ENCODE data around the gene PSEN2. TPM values are rescaled to one million over a fixed set of nuclear protein-coding genes. Genes with fewer than 3 reads are reported as not detected.
"Not testable (repeated sequence)": the region's sequence is repeated elsewhere in the genome, so short reads cannot be mapped to it uniquely, and the experiment has no call there.

The PSEN2 gene
- polyA plus RNA-seq: 10 to 100 TPM in 2 of 3 donors, 1 to 10 TPM in 1; 6.4 to 20.2 (median 15.9) TPM

DNA sequence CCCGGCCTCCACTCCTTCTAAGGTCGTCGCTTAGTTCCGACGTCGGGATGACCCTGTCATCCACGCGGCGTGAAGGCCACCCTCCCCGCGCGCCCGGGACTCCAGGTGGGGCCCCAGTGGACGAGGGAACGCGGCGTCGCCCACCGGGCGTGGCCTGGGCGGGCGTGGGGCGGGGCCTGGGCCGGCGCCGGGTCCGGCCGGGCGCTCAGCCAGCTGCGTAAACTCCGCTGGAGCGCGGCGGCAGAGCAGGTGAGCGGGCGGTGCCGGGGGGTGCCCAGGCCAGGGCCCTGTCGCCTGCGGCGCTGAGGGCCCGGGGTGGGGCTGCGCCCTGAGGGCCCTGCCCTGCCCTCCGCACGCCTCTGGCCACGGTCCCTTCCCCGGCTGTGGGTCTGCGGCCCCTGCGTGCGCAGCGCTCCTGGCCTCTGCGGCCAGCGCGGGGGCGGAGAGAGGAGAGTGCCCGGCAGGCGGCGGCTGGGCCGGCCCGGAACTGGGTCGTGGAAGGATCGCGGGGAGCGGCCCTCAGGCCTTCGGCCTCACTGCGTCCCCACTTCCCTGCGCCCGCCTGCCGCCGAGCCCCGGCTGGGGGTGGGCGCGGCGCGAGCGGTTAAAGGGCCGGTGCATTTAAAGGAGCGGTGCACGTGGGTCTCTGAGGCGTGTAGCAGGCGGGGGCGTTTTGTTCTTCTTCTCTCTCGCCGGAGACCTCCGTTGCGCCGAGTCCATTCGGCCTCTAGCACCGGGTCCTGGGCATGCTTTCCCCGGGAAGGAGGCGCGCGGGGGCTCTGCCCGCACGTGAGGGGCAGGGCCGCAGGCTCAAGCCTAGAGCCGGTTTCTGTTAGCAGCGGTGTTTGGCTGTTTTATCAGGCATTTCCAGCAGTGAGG is at the start of gene PSEN2:
Gene PSEN2 (plus strand): TSS at position 216 of the 879 bp plus-strand sequence. CDS start 11,292 bp downstream, outside the sequence.
- WGBS, 3 donors: 1% methylated on average over 92 to 97 of the region's 97 CpGs
- H3K27ac ChIP-seq (ENCODE audit: low read depth, low read length): no peak within 1 kb of the TSS

DNA sequence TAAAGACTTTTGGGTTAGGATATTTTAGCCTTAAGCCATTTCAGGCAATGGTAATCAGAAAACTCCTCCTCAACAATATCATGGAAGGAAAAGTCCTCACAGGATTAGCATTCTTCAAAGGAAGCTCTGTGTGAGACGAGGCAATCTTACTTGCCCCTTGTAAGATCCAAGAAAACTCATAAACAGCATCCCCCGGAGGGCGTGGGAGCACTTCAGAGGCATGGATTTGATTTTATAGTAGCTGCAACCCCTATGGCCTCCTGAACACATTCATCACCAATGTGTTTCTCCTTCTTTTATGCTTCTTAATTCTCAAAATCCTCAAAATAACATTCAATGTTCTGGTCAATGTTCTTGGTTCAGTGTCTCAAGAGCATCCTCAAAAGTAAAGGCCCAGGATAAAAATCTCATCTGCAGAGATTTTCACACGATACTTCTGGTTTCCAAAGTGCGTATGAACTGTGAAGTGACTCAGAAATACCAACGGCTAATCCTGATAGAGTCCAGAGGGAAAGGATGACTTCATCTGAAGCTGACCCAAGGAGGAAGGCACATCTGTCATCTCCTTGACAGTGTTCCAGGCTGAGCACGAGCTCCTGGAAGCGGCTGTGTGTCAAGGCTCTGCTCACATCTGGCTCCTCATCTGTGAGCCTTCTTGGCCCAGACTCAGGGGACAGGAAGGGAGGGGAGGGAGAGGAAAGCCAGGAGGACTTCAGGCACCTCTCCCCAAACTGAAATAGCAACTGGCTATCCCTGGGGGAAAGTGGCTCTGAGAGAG is 49.3 kb upstream of the PSEN2 start:
- 39 to 65% (median 40%) methylated on average over 8 of the region's 8 CpGs for WGBS, 3 donors
- no peak overlapping the region for H3K27ac ChIP-seq (ENCODE audit: low read depth, low read length)

DNA sequence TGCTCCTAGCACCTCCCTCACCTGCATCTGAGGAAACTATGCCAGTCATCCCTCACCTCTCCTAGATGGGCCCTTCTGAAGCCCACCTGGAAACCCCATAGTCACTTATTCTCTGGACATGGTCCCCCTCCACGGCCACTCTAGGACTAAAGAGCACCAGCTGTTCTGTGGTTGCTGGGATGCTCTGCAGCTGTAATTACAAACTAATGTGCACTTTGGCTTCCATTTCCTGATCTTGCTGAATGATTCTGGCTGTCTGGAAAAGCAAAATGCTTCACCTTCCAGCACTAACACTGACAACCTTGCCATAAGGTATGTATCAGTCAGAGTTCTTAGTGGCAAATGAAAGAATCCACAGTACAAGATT is 48.7 kb upstream of the PSEN2 start:
- 17 to 82% (median 34%) methylated on average over 1 of the region's 1 CpG for WGBS, 3 donors
- H3K27ac ChIP-seq (ENCODE audit: low read depth, low read length): no peak overlapping the region

DNA sequence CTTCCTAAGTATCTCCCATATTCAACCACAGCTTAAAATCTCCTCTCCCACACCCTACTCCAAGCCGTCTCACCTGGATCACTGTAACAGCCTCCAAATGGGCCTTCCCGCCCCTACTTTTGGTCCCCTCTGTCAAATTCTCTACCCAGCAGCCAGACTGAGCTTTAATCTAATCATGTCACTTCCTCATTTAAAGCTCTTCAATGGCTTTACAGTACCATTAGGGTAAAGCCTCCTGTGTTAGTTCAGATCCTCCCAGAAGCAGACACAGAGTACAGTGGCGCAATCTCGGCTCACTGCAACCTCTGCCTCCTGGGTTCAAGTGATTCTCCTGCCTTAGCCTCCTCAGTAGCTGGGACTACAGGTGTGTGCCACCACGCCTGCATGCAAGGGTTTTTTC is 46.8 kb upstream of the PSEN2 start:
- 87 to 97% (median 91%) methylated on average over 5 of the region's 5 CpGs for WGBS, 3 donors
- no peak overlapping the region for H3K27ac ChIP-seq (ENCODE audit: low read depth, low read length)

DNA sequence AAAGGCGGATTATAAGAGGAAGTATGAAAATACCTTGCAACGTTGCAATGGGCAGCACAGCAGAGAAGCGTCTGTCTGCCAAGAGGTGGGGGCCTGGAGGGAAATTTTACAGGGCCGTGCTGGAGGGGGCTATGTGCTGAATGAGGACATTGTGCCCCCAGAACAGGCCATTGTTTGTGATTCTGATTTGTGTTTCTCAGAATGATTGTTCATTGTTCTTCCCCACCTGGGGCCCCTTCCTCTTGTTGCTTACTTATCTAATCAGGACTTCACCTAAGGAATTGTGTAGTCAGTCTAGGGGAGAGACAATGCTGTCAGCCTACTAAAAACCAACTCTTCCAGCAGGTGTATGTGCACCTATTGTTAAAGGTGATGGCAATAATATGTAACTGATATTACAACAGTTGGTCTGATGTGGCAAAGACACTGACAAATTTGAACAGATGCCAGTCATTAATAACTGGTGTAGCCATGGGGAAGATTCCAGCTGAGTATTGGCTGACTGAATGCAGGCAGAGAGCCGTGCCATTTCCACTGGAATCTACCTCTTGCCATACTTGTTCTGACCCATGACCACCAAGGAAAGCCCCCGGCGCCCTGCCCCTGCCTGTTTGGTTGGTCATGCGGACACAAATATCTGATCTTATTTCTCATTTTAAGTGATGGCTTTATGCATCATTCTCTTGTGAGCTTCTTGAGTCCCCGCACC is 45.2 kb upstream of the PSEN2 start:
- WGBS, 3 donors: 73 to 81% (median 81%) methylated on average over 9 of the region's 9 CpGs

DNA sequence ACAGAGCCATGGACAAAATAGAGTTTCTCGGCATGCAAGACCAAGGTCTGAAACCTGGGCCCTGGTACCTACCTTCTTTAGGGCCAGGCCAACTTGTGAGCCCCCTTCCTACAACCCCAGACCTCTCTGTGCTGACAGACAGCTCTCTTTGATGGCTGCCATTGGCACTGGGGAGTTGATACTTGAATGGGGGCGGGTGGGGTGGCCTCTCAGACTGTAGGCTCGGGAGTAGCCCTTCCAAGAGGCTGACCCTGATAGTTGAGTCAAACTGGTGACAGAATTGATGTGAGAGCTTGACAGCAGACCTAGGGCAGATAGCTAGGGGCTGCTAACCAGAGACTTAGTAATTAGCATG is 44.7 kb upstream of the PSEN2 start:
- WGBS, 3 donors: 87 to 97% (median 97%) methylated on average over 3 of the region's 3 CpGs
- no peak overlapping the region for H3K27ac ChIP-seq (ENCODE audit: low read depth, low read length)

More for the DNA sequence above, 45.2 kb upstream of the PSEN2 start:
- no peak overlapping the region for H3K27ac ChIP-seq (ENCODE audit: low read depth, low read length)

DNA sequence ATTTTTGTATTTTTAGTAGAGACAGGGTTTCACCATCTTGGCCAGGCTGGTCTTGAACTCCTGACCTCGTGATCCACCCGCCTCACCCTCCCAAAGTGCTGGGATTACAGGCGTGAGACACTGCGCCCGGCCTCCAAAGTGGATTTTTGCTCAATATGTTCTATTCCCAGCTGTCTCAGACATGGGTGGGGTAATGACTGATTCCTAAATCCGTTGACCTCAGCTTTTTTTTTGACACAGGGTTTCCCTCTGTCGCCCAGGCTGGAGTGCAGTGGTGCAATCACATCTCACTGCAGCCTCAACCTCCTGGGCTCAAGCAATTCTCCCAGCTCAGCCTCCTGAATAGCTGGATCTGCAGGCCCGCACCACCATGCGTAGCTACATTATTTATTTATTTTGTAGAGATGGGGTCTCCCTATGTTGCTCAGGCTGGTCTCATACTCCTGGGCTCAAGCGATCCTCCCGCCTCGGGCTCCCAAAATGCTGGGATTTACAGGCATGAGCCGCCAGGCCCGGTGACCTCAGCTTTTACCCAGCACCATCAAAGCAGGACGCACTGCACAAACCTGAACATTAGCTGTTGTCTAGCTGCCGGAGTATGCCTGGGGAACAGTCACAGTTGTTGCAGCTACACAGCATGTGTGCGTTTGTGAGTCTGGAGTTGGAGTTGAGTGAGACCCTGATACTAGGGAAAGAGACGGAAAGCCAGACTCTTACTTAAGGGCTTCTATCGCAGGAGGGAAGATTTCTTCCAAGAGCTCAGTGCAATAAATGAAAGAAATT is 43.7 kb upstream of the PSEN2 start:
- no peak overlapping the region for H3K27ac ChIP-seq (ENCODE audit: low read depth, low read length)
- 89 to 93% (median 90%) methylated on average over 19 of the region's 19 CpGs for WGBS, 3 donors

DNA sequence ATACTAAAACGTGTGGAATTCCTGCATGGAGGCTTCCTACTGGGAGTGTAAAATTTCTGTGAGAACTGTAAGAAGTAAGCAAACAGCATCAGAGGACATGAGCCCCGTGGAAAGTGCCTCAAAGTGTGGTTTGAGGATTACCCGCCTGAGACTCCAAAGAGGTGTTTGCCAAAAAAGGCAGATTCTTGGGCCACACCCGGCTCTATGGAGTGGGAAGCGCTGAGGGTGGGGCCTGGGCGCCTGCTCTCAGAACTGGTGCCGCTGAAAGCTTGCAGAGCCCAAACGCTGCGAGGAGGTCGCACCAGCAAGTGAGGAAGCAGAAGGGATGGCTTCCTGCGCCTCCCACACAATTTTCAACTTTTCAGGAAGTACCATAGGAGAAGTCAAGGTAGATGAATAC is 43.0 kb upstream of the PSEN2 start:
- WGBS, 3 donors: 17 to 65% (median 31%) methylated on average over 11 of the region's 11 CpGs
- H3K27ac ChIP-seq (ENCODE audit: low read depth, low read length): no peak overlapping the region

DNA sequence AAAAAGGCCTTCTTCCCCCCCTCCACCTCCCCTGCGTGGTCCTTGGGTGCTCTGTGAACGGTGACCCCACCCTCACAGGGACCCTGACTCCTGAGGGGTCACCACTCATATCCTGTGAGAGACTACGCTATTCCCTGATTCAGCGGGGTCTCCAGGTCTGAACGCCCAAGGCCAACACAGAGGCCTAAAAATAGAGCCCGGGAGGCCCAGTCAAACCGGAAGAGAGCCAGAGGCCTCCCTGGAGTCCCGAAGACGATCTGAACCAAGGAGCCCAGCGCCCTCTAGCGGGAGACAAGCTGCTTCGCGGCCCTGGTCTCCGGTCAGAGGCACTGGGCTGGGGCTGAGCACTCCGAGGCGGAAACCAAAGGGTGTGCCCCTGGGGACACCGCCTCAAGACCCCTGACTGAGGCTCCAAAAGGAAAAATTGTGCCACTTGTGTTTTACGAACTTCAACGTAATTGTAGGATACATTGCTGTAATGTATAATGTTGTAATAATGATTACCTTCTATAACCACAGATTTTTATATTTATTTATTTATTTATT is 42.4 kb upstream of the PSEN2 start:
- WGBS, 3 donors: 2 to 10% (median 5%) methylated on average over 19 of the region's 19 CpGs
- H3K27ac ChIP-seq (ENCODE audit: low read depth, low read length): no peak overlapping the region

DNA sequence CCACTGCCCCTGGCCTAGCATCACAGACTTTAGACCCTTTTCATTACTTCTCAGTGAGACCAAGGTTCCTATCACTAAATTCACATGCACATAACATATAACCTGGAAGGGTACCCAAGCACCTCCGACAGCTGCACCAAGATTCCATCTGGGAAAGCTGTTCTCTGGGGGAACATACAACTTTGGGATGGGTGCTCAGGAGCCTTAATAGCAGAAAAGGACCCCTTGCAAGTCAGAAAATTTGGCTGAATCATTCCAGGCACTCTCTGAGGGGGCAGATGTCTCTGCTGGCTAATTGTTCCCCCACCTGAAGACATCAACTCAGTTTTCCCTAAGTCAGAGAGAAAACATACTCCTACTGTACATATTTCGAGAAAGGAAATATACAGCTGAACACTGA is 41.3 kb upstream of the PSEN2 start:
- 78 to 92% (median 88%) methylated on average over 2 of the region's 2 CpGs for WGBS, 3 donors
- no peak overlapping the region for H3K27ac ChIP-seq (ENCODE audit: low read depth, low read length)

DNA sequence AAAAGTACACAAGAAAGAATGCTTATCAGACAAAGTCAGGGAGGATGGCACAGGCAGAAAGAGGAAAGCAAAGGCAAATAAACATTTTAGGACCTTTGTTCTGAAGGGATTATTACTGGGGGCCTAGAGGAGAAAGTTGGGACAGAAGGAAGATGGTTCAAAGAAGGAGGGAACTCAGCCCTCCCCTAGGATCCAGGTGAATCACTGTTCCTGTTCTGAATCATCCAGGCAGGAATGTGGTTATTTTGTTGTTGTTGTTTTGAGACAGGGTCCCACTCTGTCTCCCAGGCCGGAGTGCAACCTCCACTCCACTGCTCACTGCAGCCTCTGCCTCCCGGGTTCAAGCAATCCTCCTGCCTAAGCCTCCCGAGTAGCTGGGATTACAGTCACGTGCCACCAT is 38.5 kb upstream of the PSEN2 start:
- 94 to 96% (median 95%) methylated on average over 4 of the region's 4 CpGs for WGBS, 3 donors
- no peak overlapping the region for H3K27ac ChIP-seq (ENCODE audit: low read depth, low read length)

DNA sequence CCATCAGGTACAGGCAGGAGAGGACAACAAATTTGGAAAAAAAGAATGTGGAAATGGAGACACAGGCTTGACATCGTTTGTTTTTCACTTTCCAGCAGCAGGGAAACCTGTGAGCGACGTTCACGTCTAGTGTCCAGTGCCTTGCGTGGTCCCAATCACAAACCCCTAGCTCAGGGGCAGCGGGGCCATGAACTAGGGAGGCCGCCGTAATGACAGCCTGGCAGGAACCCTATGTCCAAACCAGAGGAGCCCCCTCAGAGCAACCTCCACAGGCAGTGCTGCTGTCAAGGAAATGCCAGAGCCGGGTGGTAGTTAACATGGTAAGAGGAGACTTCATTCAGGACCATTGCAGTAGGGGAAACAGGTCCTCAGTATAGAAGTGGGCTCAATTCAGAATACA is 37.8 kb upstream of the PSEN2 start:
- WGBS, 3 donors: 92 to 95% (median 94%) methylated on average over 9 of the region's 9 CpGs

DNA sequence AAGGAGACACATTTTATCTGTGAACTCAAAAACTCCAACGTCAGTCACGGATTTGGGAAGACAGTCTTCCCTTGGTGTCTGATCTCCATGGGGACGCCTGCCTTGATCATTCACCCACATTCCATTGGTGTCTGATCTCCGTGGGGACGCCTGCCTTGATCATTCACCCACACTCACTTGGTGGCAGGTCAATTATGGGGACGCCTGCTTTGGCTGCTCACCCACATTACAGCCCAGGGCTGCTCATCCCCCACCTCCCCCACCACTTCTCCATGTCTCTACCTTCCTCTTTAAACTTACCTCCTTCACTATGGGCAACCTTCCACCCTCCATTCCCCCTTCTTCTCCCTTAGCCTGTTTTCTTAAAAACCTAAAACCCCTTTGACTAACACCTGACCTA is 36.2 kb upstream of the PSEN2 start:
- 86 to 94% (median 90%) methylated on average over 6 of the region's 6 CpGs for WGBS, 3 donors
- H3K27ac ChIP-seq (ENCODE audit: low read depth, low read length): not testable (repeated sequence)

More for the DNA sequence above, 37.8 kb upstream of the PSEN2 start:
- no peak overlapping the region for H3K27ac ChIP-seq (ENCODE audit: low read depth, low read length)

DNA sequence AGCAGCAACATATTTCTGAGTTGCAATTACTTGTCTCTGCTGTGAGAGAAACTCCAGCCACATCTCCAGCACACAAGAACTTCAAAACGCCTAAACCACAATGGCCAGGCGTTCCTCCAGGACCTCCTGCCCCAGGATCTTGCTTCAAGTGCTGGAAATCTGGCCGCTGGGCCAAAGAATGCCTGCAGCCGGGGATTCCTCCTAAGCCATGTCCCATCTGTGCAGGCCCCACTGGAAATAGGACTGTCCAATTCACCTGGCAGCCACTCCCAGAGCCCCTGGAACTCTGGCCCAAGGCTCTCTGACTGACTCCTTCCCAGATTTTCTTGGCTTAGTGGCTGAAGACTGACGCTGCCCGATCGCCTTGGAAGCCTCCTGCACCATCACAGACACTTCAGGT is 35.0 kb upstream of the PSEN2 start:
- 94% methylated on average over 7 of the region's 7 CpGs for WGBS, 3 donors
- not testable (repeated sequence) for H3K27ac ChIP-seq (ENCODE audit: low read depth, low read length)

DNA sequence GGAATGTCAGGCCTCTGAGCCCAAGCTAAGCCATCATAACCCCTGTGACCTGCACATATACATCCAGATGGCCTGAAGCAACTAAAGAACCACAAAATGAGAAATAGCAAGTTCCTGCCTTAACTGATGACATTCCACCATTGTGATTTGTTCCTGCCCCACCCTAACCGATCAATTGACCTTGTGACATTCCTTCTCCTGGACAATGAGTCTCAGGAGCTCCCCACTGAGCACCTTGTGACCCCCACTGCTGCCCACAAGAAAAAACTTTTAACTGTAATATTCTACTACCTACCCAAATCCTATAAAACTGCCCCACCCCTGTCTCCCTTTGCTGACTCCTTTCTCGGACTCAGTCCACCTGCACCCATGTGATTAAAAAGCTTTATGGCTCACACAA is 32.5 kb upstream of the PSEN2 start:
- 76 to 94% (median 88%) methylated on average over 2 of the region's 2 CpGs for WGBS, 3 donors
- H3K27ac ChIP-seq (ENCODE audit: low read depth, low read length): not testable (repeated sequence)

DNA sequence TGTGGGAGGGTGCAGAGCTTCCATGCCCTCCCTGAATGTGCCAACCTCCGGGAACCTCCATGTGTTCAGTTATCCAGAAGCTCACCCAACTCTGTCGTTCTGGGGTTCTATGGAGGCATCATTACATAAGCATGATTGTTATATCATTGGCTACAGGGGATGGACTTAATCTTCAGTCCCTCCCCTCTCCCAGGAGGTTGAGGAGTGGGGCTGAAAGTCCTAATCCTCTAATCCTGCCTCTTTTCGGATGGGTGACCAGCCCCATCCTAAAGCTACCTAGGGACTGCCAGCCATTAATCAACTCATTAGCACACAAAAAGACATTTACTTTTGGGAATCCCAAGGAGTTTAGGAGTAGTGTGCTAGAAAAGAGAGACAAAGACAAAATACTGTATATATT is 32.0 kb upstream of the PSEN2 start:
- 83 to 86% (median 84%) methylated on average over 3 of the region's 3 CpGs for WGBS, 3 donors
- H3K27ac ChIP-seq (ENCODE audit: low read depth, low read length): no peak overlapping the region

DNA sequence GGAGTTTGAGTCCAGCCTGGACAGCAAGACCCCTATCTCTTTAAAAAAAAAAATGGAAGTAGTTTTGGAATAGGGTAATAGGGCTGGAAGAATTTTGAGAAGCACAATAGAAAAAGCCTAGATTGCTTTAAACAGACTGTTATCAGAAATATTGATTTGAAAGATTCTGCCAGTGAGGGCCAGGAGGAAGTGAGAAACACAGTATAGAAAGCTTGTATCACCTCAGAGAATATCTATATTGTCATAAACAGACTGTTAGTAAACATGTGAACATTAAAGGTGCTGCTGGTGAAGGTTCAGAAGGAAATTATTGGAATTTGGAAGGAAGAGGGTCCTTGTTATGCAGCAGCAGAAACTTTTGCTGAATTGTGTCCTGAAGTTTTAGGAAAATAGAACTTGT is 24.8 kb upstream of the PSEN2 start:
- no peak overlapping the region for H3K27ac ChIP-seq (ENCODE audit: low read depth, low read length)

DNA sequence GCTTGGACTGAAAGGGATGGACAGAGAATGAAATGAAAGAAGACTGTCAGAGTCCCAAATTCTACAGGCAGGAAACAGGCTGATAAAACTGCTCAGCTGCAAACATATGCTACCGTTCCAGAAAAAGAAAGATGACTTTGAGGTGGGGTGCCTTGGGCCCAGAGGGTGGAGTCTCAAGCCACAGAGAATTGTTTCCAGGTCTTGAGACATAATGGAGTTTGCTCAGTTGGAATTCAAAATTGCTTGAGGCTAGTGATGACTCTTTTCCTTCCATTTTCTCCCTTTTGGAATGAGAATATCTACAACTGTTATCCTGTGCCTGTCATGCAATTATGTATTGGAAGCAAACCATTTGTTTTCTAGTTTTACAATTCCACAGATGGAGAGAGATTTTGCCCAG is 23.6 kb upstream of the PSEN2 start:
- 33 to 50% (median 50%) methylated on average over 1 of the region's 1 CpG for WGBS, 3 donors

More for the DNA sequence above, 23.6 kb upstream of the PSEN2 start:
- no peak overlapping the region for H3K27ac ChIP-seq (ENCODE audit: low read depth, low read length)
